NAMALWA (cell line): ENCODE measurements around the gene ZEB1.
A peak's percentile ranks its signal among the peaks of the same experiment; 100 is the strongest.
"Not testable (repeated sequence)": the region's sequence is repeated elsewhere in the genome, so short reads cannot be mapped to it uniquely, and the experiment has no call there.

Experiments
- DNase-seq: peaks from one replicate; pipeline ENCODE4 v3.0.0-alpha.2; 2015; ENCODE audit warnings: low spot score

ZEB1 gene

GRCh38 chr10:31318382-31318853 lies 598 bp upstream of the ZEB1 start:
- peak; percentile 89 for DNase-seq

DNA sequence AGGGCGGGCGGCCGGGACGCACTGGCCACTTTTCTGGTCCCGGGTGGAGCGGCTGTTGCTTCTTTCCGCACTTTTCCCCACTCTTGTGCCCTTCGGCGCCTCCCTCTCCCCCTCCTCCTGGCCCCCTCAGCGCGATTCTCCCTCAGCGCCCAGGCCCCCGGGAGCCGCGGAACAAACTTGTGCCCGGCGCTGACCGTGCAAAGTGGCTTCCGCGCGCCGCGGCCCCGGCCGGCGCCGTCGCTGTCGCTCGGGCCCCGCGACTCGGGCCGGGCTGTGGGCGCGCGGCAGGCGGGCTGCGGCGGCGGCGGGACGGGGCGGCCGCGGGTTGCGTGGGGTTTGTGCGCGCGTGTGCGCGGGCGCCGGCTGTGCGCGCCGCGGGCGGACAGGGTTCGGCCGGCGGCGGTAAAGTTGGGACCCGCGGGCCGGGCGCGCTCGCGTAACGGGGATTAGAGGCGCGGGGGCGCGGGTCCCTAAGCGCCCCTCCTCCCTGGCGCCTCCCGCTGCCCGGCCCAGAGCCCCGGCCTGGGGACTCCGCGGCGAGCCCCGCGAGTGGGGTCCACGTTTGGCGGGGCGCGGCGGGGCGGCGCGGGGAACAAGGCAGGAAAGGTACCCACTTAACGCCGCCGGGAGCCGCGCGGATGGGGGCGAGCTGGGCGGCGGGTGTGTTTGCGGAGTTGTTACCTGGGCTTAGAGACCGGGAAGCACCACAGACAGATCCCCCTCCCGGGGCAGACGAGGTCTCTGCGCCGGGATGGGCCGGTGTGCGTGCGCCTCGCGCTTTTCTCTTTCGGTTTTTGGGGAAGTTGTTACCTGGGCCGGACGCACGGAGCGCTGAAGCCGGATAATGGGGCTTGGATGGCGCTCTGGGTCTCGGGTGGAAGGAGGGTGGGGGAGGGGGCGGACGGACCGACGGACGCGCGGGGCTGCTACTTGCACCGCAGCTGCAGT lies 860 bp downstream of the ZEB1 start:
- peak; percentile 56 for DNase-seq

GRCh38 chr10:31320550-31321211 lies 1.7 kb downstream of the ZEB1 start:
- peak; percentile 64 for DNase-seq

- peak; percentile 65 for DNase-seq
These were observed 2.5 kb downstream of the ZEB1 start for GRCh38 chr10:31321396-31321941.

DNA sequence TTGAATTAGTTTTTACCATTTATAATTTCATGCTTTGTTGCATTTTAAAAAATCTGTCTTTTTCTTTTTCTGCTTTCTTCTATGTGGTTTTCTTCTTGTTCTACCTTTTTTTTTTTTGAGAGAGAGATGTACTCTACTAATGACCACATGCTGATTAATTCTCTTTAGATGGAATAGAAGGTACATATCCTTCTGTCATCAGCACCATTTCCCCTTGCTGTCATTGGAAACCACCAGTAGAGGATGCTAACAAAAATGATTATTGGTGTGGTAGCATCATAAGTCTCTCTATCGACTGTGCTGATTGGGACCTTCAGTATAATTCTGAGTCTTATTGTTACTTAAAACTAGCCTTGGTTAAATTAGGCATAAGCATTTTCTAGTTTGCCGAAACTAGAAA lies 3.6 kb downstream of the ZEB1 start:
- peak; percentile 54 for DNase-seq

DNA sequence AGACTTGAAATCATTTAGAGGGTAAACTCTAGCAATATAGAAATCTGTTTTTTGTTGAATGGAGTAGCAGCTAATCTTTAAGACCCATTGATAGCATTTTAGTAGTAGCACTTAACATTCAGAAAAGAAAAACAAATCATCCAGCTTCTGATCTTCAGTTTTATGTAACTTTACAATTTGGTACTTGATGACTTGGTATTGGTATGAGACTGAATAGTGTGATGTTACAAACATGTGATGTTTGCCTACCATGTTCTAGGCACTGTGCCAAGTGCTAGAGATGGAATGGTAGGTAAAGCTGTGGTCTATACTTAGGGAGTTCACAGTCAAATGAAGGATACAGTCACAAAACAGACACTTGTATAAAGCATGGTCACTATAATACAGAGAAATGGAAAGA lies 21.3 kb downstream of the ZEB1 start:
- DNase-seq, result no peak

DNA sequence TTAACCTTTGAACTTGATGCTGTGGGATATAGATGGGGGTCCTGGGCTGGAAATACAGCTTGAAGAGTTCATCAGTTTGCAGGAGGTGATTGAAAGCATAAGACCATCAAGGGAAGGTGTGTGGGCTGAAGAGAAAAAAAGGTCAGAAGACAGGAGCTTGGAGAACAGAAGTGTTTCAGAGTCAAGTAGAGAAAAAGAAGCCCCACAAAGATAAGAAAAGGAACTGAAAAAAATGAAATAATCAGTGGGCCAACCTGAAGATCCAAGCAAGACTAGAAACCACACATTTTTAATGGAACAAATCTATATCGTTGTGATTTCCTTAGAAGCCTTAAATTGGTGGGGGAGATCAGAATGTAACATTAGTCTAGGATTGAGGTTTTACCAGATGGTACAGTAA lies 22.5 kb downstream of the ZEB1 start:
- no peak for DNase-seq

- no peak for DNase-seq
These were observed 24.0 kb downstream of the ZEB1 start for GRCh38 chr10:31343009-31343408.

- no peak for DNase-seq
These were observed 24.5 kb downstream of the ZEB1 start for GRCh38 chr10:31343551-31343950.

GRCh38 chr10:31345886-31346285 lies 26.9 kb downstream of the ZEB1 start:
- no peak for DNase-seq

DNA sequence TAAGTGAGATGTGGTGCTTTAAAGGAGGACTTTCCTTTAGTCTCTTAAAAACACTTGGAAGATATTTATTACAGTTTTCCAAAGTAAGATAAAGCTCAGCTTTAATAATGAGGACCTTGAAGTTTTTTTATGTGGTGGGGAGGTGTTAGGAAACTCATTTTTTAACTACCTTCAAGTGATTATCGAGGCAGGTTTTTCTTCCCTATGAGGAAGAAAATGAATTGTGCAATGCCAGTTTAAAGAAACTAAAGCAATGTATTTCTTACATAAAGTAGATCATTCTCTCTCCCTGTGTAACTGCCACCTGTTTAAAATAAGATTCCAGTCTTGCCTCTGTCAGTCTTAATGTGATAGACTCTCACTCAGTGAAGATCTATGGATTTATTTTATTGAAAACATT lies 27.9 kb downstream of the ZEB1 start:
- DNase-seq, result no peak

DNA sequence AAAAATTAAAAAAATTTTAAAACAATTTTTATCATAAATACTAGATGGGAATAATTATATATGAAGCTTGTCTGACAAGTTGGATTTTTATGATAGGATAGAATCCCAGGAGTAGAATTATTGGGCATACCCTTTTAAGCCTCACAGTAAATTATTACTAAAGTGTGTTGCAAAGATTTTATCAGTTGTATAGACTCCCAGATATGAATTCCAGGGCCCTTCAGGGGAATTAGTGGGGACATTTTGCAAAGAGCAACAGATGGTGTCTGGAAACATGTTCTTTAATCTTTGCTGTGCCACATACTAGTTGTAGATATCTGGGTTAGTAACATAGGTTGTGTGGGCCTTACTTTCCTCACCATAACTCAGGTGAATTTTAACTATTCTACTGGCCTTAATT lies 28.7 kb downstream of the ZEB1 start:
- no peak for DNase-seq

DNA sequence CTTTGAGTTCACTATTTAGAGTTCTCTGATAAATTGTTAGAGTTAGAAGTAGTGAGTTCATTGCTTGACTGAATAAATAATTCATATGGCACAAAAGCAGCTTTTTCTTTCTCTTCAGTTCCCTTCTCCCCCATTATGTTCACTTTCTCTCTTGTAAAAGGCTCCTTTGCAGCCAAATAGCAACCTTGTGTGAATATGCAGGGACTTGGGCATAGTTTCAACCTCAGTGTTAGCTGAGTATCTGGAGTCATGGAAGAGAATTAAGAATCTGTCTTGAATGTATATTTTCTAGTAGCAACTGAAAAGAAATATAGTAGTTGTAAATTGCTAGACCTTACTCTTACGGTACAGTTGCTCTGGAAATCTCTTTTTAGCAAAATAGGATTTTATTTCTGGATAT lies 31.9 kb downstream of the ZEB1 start:
- DNase-seq, result no peak

DNA sequence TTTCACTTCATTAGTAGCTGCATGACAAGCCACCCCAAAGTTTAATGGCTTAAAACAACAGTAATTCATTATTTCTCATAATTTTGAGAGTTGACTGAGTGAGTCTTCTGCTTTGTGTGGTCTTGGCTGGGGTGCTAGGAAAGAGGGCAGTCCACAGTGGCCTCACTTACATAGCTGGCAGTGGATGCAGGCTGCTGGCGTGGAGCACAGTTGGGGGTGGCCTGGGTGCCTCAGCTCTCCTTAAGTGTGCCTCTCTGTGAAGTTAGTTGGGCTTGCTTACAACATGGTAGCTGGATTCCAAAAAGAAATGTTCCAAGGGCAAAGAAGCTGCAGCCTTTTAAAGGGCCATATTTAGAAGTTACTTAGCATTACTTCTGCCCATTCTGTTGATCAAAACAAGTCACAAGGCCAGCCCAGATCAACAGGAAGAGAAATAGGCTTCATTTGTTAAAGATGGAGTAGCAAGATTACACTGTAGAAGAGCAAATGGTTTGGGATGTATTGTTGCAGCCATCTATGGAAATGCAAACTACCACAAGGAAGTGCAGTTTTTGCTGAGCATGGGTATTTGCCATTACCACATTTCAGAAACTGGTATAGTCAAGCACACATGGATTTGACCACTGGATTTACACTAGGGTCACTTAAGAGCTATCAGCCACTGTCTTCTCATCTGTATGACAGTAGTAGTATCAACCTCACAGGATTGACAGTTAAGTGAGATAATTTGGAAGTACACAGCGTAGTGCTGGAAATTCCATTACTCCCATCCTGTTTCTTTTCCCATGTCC lies 33.6 kb downstream of the ZEB1 start:
- no peak for DNase-seq

DNA sequence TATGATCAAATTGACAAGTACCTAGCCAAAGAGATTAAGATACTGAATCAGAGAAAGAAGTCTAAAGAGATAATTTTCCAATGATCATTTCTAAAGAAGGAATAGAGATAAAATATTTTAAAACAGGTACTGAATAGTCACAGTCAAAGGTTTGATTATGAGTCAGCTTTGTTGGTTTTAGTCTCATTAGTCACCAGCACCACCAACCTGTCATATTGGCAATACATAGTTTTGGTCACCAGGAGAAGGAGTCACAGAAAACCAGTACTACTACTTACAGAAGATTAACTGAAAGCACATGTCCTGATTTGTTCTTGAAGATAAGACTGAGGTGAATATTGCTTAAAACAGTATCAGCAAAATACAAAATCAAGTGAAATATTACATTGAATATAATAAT lies 34.6 kb downstream of the ZEB1 start:
- peak; percentile 29 for DNase-seq

- DNase-seq, result no peak
These were observed 39.8 kb downstream of the ZEB1 start for GRCh38 chr10:31358688-31359330.

GRCh38 chr10:31359979-31360378 lies 41.0 kb downstream of the ZEB1 start:
- no peak for DNase-seq

DNA sequence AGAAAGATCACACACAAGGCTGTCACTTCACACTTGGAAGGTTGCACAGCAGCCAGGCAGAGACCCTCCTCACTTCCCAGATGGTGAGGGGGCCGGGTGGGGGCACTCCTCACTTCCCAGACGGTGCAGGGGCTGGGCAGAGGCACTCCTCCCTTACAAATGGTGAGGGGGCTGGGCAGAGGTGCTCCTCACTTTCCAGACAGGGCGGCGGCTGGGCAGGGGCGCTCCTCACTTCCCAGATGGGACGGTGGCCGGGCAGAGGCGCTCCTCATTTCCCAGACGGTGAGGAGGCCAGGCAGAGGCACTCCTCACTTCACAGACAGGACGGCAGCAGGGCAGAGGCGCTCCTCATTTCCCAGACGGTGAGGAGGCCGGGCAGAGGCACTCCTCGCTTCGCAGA lies 42.5 kb downstream of the ZEB1 start:
- DNase-seq, result not testable (repeated sequence)

- DNase-seq, result no peak
These were observed 43.1 kb downstream of the ZEB1 start for GRCh38 chr10:31362023-31362641.

DNA sequence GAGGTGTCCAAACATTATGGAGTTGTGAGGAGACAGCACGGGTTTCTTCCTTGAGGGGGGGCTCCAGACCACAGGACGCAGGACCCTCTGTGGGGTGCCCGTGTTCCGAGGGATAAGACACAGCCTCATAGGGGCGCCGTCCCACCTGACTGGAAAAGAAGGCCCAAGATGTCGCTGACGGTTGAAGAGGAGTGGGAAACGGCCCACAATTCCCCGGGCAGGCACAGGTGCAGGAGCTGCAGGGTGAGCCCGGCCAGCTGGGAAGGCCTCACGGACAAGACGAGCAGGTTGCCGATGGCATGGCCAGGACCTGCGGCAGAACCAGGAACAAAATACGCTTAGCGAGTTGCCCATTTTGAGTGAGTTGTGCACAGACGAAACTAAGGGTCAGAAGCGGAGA lies 44.7 kb downstream of the ZEB1 start:
- DNase-seq, result not testable (repeated sequence)

DNA sequence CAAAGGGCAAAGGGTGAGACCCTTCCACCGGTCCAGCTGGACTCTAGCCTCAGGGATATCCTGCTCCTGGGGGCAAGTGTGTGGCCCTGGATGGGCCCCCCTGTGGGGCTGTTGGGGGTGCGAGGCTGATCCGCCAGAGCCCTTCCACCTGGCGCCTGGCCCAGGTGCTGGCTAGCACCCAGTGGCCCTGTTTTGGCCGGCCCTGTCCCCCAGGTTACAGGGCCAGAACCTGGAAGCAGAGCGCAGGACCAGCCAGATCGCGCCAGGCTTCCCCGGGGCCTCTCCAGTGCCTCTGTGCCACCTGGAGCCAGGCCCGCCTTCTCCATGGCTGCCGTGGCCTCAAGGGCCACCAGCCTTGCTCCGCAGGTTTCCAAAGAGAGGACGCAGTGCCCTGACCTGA lies 45.2 kb downstream of the ZEB1 start:
- DNase-seq, result not testable (repeated sequence)
